IMR-90 (cell line): Measurements from ENCODE around the gene SLC38A9. TPM values are rescaled to one million over a fixed set of nuclear protein-coding genes. Genes with fewer than 3 reads are reported as not detected.

ENCODE experiments used
- ATAC-seq: fragments of 200-7000 bp; cut with Tn5 transposase; 2 replicates; pipeline ENCODE4 v1.9.1; 2020; ENCODE audit warnings: low read depth, mild to moderate bottlenecking, moderate library complexity
- BruUV-seq: library from RNA; stranded (reverse); fragments of 400-500 nt; replicated peaks from 2 replicates; lab custom pipeline; 2021; lab: Mats Ljungman, UMichigan
- CTCF ChIA-PET: fragments of 300-600 bp; formaldehyde crosslinking; extraction: SDS; loops from one replicate; lab custom pipeline; 2021; ENCODE audit warnings: antibody characterized with exemption; lab: Yijun Ruan, JAX
- POLR2A ChIA-PET: fragments of 300-600 bp; sonication (Branson Sonifier 250); formaldehyde crosslinking; loops from one replicate; lab custom pipeline; 2022; ENCODE audit warnings: antibody characterized with exemption; ENCODE audit not compliant: unreplicated experiment; lab: Charles Lee
- DNase-seq: peaks from one replicate; pipeline ENCODE4 v3.0.0; 2013
- H2AFZ ChIP-seq: replicated peaks from 2 replicates; pipeline ENCODE3; 2013; ENCODE audit warnings: low read length, mild to moderate bottlenecking; ENCODE audit not compliant: poor library complexity
- H2AK5ac ChIP-seq: 2 replicates; pipeline ENCODE4 v1.6.1; 2013; ENCODE audit warnings: low read depth, low read length, inconsistent platforms
- H2AK9ac ChIP-seq: replicated peaks from 2 replicates; pipeline ENCODE3; 2013; ENCODE audit warnings: mild to moderate bottlenecking, low read depth, low read length, moderate library complexity; ENCODE audit not compliant: poor library complexity
- H2BK120ac ChIP-seq: 2 replicates; pipeline ENCODE4 v1.6.1; 2013; ENCODE audit warnings: low read depth, low read length, inconsistent platforms
- H2BK15ac ChIP-seq: 3 replicates; pipeline ENCODE4 v1.6.1; 2013; ENCODE audit warnings: low read depth, low read length, inconsistent platforms
- H2BK20ac ChIP-seq: 2 replicates; pipeline ENCODE4 v1.6.1; 2013; ENCODE audit warnings: low read depth, mild to moderate bottlenecking, inconsistent platforms, low read length, moderate library complexity
- H2BK5ac ChIP-seq: 2 replicates; pipeline ENCODE4 v1.6.1; 2013; ENCODE audit warnings: mild to moderate bottlenecking, low read depth, low read length, inconsistent platforms; ENCODE audit not compliant: poor library complexity, severe bottlenecking
- H3K14ac ChIP-seq: replicated peaks from 2 replicates; pipeline ENCODE4 v1.6.1; 2013; ENCODE audit warnings: low read depth, low read length, inconsistent platforms
- H3K18ac ChIP-seq: 2 replicates; pipeline ENCODE4 v1.6.1; 2013; ENCODE audit warnings: low read depth, low read length, control low read depth
- H3K23ac ChIP-seq: 2 replicates; pipeline ENCODE4 v1.6.1; 2013; ENCODE audit warnings: low read depth, low read length, inconsistent platforms
- H3K27ac ChIP-seq: 2 replicates; pipeline ENCODE4 v1.5.1; 2013; ENCODE audit warnings: mild to moderate bottlenecking, control low read depth, low read length; ENCODE audit not compliant: insufficient read depth
- H3K27me3 ChIP-seq: 2 replicates; pipeline ENCODE4 v1.6.1; 2013; ENCODE audit warnings: low read length; ENCODE audit not compliant: control insufficient read depth, insufficient read depth
- H3K36me3 ChIP-seq: 2 replicates; pipeline ENCODE4 v1.6.1; 2013; ENCODE audit warnings: low read length, mixed read lengths; ENCODE audit not compliant: control insufficient read depth, insufficient read depth
- H3K4ac ChIP-seq: 2 replicates; pipeline ENCODE4 v1.6.1; 2013; ENCODE audit warnings: low read depth, low read length, inconsistent platforms
- H3K4me1 ChIP-seq: 2 replicates; pipeline ENCODE4 v1.6.1; 2013; ENCODE audit warnings: low read length, mixed read lengths; ENCODE audit not compliant: control insufficient read depth, insufficient read depth
- H3K4me2 ChIP-seq: 2 replicates; pipeline ENCODE4 v1.6.1; 2013; ENCODE audit warnings: low read depth, mild to moderate bottlenecking, control low read depth, low read length, moderate library complexity
- H3K4me3 ChIP-seq: 2 replicates; pipeline ENCODE4 v1.5.1; 2013; ENCODE audit warnings: low read depth, mild to moderate bottlenecking, control low read depth, low read length, moderate library complexity; ENCODE audit not compliant: insufficient read depth
- H3K56ac ChIP-seq: 2 replicates; pipeline ENCODE4 v1.6.1; 2013; ENCODE audit warnings: low read length, inconsistent platforms; ENCODE audit not compliant: insufficient read depth; ENCODE audit errors: extremely low read depth
- H3K79me1 ChIP-seq, 2 experiments: 2 replicates each; pipeline ENCODE4 v1.6.1; 2013; ENCODE audit warnings: low read length in 2 of 2, inconsistent platforms in 1 of 2, low read depth in 1 of 2
- H3K9ac ChIP-seq: 2 replicates; pipeline ENCODE4 v1.6.1; 2013; ENCODE audit warnings: low read depth, low read length, control low read depth
- H3K9me1 ChIP-seq: 2 replicates; pipeline ENCODE4 v1.6.1; 2013; ENCODE audit warnings: low read length, inconsistent platforms; ENCODE audit not compliant: insufficient read depth
- H3K9me3 ChIP-seq: 2 replicates; pipeline ENCODE4 v1.6.1; 2013; ENCODE audit warnings: low read length; ENCODE audit not compliant: control insufficient read depth, insufficient read depth
- H4K20me1 ChIP-seq: 2 replicates; pipeline ENCODE4 v1.6.1; 2013; ENCODE audit warnings: low read length, inconsistent platforms; ENCODE audit not compliant: insufficient read depth
- H4K5ac ChIP-seq: 2 replicates; pipeline ENCODE4 v1.6.1; 2013; ENCODE audit warnings: mild to moderate bottlenecking, low read depth, low read length, control low read depth
- H4K8ac ChIP-seq, 2 experiments: 2 replicates each; pipeline ENCODE4 v1.6.1; 2013; ENCODE audit warnings: low read depth in 2 of 2, low read length in 2 of 2, control low read depth in 1 of 2, inconsistent platforms in 1 of 2
- H4K91ac ChIP-seq: 2 replicates; pipeline ENCODE4 v1.6.1; 2013; ENCODE audit warnings: low read depth, low read length, inconsistent platforms; ENCODE audit not compliant: insufficient read depth
- CHD1 ChIP-seq: IDR thresholded peaks from 2 replicates; pipeline ENCODE4 v1.6.1; 2012; ENCODE audit warnings: low read depth, low read length, improper control_type of control experiment
- ELK1 ChIP-seq: fragments of 150-350 bp; IDR thresholded peaks from 2 replicates; pipeline ENCODE4 v1.6.1; 2016; ENCODE audit warnings: low read depth, mild to moderate bottlenecking, low read length, moderate library complexity, borderline replicate concordance
- MAFK ChIP-seq: IDR thresholded peaks from 2 replicates; pipeline ENCODE4 v1.6.1; 2012; ENCODE audit warnings: low read depth, low read length, improper control_type of control experiment
- MAZ ChIP-seq: IDR thresholded peaks from 2 replicates; pipeline ENCODE4 v1.6.1; 2012; ENCODE audit warnings: low read depth, mild to moderate bottlenecking, low read length, improper control_type of control experiment, moderate library complexity, borderline replicate concordance
- NFE2L2 ChIP-seq: fragments of 150-350 bp; IDR thresholded peaks from 2 replicates; pipeline ENCODE4 v1.6.1; 2016; ENCODE audit warnings: low read depth, mild to moderate bottlenecking, low read length
- SMC3 ChIP-seq: fragments of 150-350 bp; IDR thresholded peaks from 2 replicates; pipeline ENCODE4 v1.6.1; 2016; ENCODE audit warnings: low read depth, mild to moderate bottlenecking, antibody characterized with exemption, low read length, moderate library complexity
- USF2 ChIP-seq: fragments of 150-350 bp; IDR thresholded peaks from 2 replicates; pipeline ENCODE4 v1.6.1; 2017; ENCODE audit warnings: mild to moderate bottlenecking, antibody characterized with exemption, low read length, low read depth
- WGBS, 2 experiments: methylation state at CpG; one replicate each; pipeline versions ENCODE4 v1.1.5 to v1.1.7; 2013; ENCODE audit warnings: missing lambda C conversion rate in 2 of 2; ENCODE audit not compliant: insufficient read length in 1 of 2; ENCODE audit errors: extremely low coverage in 2 of 2; 5-methylcytosine and 5-hydroxymethylcytosine counted together
- dilution Hi-C: fragments of 300-500 bp; cut with HindIII; formaldehyde crosslinking; loops from one replicate; pipeline ENCODE4 v1.14.3; 2018; ENCODE audit warnings: low sequenced_read_pairs; ENCODE audit not compliant: unreplicated experiment
- in situ Hi-C: fragments of 300-500 bp; cut with MboI; formaldehyde crosslinking; loops from 3 replicates; pipeline ENCODE4 v1.14.3; 2019; ENCODE audit warnings: low sequenced_read_pairs, inconsistent platforms, mixed read lengths
- intact Hi-C: fragments of 100-400 bp; cut with micrococcal nuclease; formaldehyde crosslinking; loops from 2 replicates; pipeline ENCODE4 v1.10.0; 2022
- polyA plus RNA-seq, 3 experiments: library from polyadenylated mRNA; depleted of rRNA; stranded (reverse); fragments of >200 nt; gene quantifications; 2 replicates each; pipeline ENCODE4 v1.2.3, GENCODE V29; 2012; ENCODE audit warnings: low replicate concordance in 1 of 3
- total RNA-seq: library from RNA; depleted of rRNA; stranded (reverse); fragments of >200 nt; gene quantifications from 2 replicates; pipeline ENCODE4 v1.2.3, GENCODE V29; 2012

Gene SLC38A9
- total and polyA plus RNA-seq, 2 of the 4 experiments (the other 2 are of a cell fraction), result 10.5 to 24.2 TPM

- H3K27me3 ChIP-seq, result no peaks in the 10 kb centered on the region
- H2BK5ac ChIP-seq, result no peak overlapping the region
- H3K27ac ChIP-seq, result no peak overlapping the region
- H4K8ac ChIP-seq, result no peak overlapping the region
- ChIA-PET CTCF (no interaction called here), POLR2A (no interaction called here)
- no peaks in the 10 kb centered on the region for H3K9me3 ChIP-seq
- no peak overlapping the region for H2AK5ac ChIP-seq
- H3K4ac ChIP-seq, result no peak overlapping the region
- H3K23ac ChIP-seq, result no peak overlapping the region
- peaks cover 5% of the 10 kb centered on the region; the same call in 1 of the 2 replicates for H3K4me1 ChIP-seq
- no peak overlapping the region for H2AK9ac ChIP-seq
- H3K4me3 ChIP-seq, result no peak overlapping the region
- H3K79me1 ChIP-seq, result no peaks in the 10 kb centered on the region
- H4K20me1 ChIP-seq, result no peaks in the 10 kb centered on the region
- no peak overlapping the region for H3K4me2 ChIP-seq
- no peak for TF ChIP-seq SMC3
- no peak for TF ChIP-seq MAFK
- no peak for TF ChIP-seq NFE2L2
- TF ChIP-seq ELK1, result no peak
- TF ChIP-seq USF2, result no peak
- no peak for TF ChIP-seq CHD1
- no peak for TF ChIP-seq MAZ
- H3K9ac ChIP-seq, result no peak overlapping the region
- in situ Hi-C loops (no loop called here), intact Hi-C loops (no loop called here), dilution Hi-C loops (no loop called here)
- DNase-seq, result peak; percentile 84
- no peak overlapping the region for H3K14ac ChIP-seq
- H2BK120ac ChIP-seq, result no peak overlapping the region
- no peak overlapping the region for H2BK15ac ChIP-seq
- H4K5ac ChIP-seq, result no peak overlapping the region
- no TSS peak for BruUV-seq
- no peak overlapping the region for H2BK20ac ChIP-seq
- no peak overlapping the region for H3K18ac ChIP-seq
- no peak overlapping the region for H2AFZ ChIP-seq
- no peak overlapping the region for H3K56ac ChIP-seq
- no peak overlapping the region for H4K91ac ChIP-seq
- H3K9me1 ChIP-seq, result no peaks in the 10 kb centered on the region
- H3K36me3 ChIP-seq, result peaks cover 4% of the 10 kb centered on the region; the same call in 1 of the 2 replicates
- no CpG with 5 or more reads among the region's 3 CpGs for WGBS, 2 experiments
- ATAC-seq, result peak; percentile 73
These were observed 61.7 kb downstream of the SLC38A9 start for GRCh38 chr5:55650386-55650785.
